ENCODE measurements around the gene MYH3.
A peak's percentile ranks its signal among the peaks of the same experiment; 100 is the strongest.

Gene MYH3

DNA sequence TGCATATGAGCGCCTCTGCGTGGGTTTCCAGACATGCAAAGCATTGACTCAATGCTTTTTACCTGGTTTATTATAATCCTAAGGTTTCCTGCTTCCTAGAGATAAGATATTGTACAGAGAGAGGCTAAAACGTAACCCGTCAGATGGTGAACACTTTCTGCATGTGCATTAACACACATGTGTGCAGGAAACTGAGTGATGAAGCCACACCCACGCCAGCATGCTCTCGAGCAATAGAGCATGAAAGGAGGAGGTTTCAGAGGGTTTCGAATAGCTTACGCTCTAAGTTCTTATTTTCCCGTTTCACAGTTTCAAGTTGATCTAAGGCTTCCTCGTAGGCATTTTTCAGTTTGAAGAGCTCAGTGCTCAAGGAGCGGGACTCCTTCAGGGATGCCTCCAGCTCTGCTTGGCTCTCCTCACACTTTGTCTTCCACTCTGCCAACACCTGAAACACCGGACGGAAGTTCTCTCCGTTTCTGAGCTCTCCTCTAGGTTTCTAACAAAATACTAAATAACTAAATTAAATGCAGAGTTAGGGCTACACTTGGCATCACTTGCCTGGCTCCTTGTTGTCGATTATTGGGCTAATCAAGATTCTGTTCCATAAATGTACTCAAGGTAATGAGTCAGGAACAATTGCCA lies 23.2 kb downstream of the MYH3 start:
- TF ChIP-seq CTCF (conservative IDR thresholded peaks at IDR 0.05; ENCODE audit: low read depth, low read length) = no peak
- no peak overlapping the region for H3K4me3 ChIP-seq (ENCODE audit: low read length)
- DNase-seq (ENCODE audit: low read depth) = no peak

GRCh38 chr17:10631701-10632100 lies 25.4 kb downstream of the MYH3 start:
- no peak for DNase-seq (ENCODE audit: low read depth)
- no peak for TF ChIP-seq CTCF (conservative IDR thresholded peaks at IDR 0.05; ENCODE audit: low read depth, low read length)
- no peak overlapping the region for H3K4me3 ChIP-seq (ENCODE audit: low read length)

- H3K4me3 ChIP-seq (ENCODE audit: low read length) = no peak overlapping the region
- TF ChIP-seq CTCF (conservative IDR thresholded peaks at IDR 0.05; ENCODE audit: low read depth, low read length) = peak; percentile 96
- DNase-seq (ENCODE audit: low read depth) = no peak
These were observed 25.9 kb downstream of the MYH3 start for GRCh38 chr17:10631048-10631700.

DNA sequence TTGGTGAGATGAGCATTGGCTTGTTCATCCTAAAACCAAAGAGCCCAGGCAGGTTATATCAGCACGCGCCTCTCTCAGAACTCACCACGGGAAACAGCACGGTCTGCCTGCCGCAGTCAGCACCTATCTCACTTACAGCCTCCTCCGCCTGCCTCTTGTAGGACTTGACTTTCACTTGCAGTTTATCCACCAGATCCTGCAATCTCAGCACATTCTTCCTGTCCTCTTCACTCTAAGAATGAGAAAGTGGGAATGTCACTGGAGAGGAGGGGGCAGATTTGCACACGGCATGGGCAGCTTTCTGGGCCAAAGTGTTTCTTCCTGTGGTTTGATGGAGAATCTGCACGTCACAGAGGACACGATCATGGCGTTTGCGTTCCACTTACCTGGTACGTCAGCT lies 27.4 kb downstream of the MYH3 start:
- H3K4me3 ChIP-seq (ENCODE audit: low read length) = no peak overlapping the region
- no peak for DNase-seq (ENCODE audit: low read depth)
- no peak for TF ChIP-seq CTCF (conservative IDR thresholded peaks at IDR 0.05; ENCODE audit: low read depth, low read length)

DNA sequence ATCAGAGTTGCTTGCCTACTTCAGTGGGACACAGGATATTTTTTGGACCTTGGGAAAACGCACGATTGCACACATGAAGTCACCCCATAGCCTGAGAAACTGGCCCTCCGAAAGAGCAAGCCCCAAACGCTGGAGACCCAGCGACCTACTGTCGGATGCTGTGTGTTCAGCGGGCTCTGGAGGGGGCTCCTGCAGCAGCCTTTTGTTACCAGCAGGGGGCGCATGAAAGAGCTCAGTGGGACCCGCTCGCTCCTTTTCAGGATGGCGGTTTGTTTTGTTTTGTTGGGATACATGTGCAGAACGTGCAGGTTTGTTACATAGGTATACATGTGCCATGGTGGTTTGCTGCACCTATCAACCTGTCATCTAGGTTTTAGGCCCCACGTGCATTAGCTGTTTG lies 28.4 kb downstream of the MYH3 start:
- no peak overlapping the region for H3K4me3 ChIP-seq (ENCODE audit: low read length)
- peak; percentile 49 for TF ChIP-seq CTCF (conservative IDR thresholded peaks at IDR 0.05; ENCODE audit: low read depth, low read length)
- DNase-seq (ENCODE audit: low read depth) = no peak

DNA sequence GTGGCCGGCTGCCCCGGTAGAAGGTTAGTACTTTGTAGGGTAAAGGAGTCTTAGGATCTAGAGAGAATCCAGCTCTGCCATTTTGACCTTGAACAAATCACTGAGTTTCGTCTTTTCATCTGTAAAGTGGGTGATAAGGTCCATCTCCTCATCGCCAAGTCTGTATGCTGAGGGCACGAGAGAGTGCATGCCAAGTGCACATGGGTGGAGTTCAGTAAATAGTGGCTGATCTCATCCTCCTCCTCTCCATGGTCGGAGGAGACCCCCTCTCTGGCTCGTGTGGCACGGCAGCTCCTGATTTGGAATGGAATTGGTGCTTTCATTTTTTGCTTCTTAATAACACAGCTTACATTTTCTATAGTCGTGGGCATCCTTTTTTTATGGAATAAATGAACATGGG lies 30.7 kb downstream of the MYH3 start:
- H3K4me3 ChIP-seq (ENCODE audit: low read length) = no peak overlapping the region
- no peak for DNase-seq (ENCODE audit: low read depth)
- no peak for TF ChIP-seq CTCF (conservative IDR thresholded peaks at IDR 0.05; ENCODE audit: low read depth, low read length)

- TF ChIP-seq CTCF (conservative IDR thresholded peaks at IDR 0.05; ENCODE audit: low read depth, low read length) = no peak
- DNase-seq (ENCODE audit: low read depth) = no peak
- H3K4me3 ChIP-seq (ENCODE audit: low read length) = no peak overlapping the region
These were observed 32.1 kb downstream of the MYH3 start for GRCh38 chr17:10624969-10625368.

Measured in retinal pigment epithelial cell (primary cell).